Measurements from ENCODE around the gene TRIM26. TPM values are rescaled to one million over a fixed set of nuclear protein-coding genes. Genes with fewer than 3 reads are reported as not detected.

TRIM26 gene
- total and polyA plus RNA-seq, 2 of the 8 experiments (the other 6 are each of a cell fraction or from before 2014, with no cell fraction given) = 21.5 to 32.3 TPM

DNA sequence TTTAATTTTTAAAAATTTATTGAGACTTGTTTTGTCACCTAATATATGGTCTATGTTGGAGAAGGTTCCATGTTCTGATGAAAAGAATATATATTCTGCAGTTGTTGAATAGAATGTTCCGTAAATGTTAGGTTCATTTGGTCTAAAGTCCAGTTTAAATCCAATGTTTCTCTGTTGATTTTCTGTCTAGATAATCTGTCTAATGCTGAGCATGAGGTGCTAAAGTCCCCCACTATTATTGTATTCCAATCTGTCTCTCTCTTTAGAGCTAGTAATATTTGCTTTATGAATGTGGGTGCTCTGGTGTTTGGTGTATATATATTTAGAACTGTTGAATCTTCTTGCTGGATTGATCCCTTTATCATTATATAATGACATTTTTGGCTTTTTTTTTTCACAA, 34.4 kb downstream of the TRIM26 start:
- Histone ChIP-seq H2BK15ac (ENCODE audit: low read length) (no peak overlapping the region), H3K4ac (replicated peaks; ENCODE audit: insufficient read length, low read depth, low read length) (no peak overlapping the region), H3K79me1 (ENCODE audit: low read depth, low read length) (no peaks in the 10 kb centered on the region), H3K9me3 (ENCODE audit: insufficient read depth in 2 of 2, low read depth in 1 of 2, low read length in 1 of 2) (0 out of 4 replicates have a peak, but pooled peaks cover 0 to 3% of the 10 kb centered on the region in 2 experiments), H3K4me2 (ENCODE audit: insufficient read depth in 1 of 2, low read depth in 2 of 2, low read length in 2 of 2) (no peak overlapping the region), H3K23ac (ENCODE audit: insufficient read length) (no peak overlapping the region), H3K18ac (ENCODE audit: extremely low read depth, low read length) (no peak overlapping the region), H3K36me3 (ENCODE audit: control insufficient read depth in 2 of 4, insufficient read depth in 4 of 4, low read length in 3 of 4) (no peaks in the 10 kb centered on the region), H2BK20ac (ENCODE audit: low read length) (no peak overlapping the region), H2BK120ac (replicated peaks; ENCODE audit: low read depth, low read length) (no peak overlapping the region), H3K23me2 (ENCODE audit: low read depth, low read length) (no peaks in the 10 kb centered on the region), H3K4me3 (ENCODE audit: extremely low read depth in 1 of 4, insufficient read depth in 2 of 4, low read depth in 3 of 4, low read length in 4 of 4) (no peak overlapping the region), H3K56ac (replicated peaks; ENCODE audit: insufficient read length, low read depth, low read length) (no peak overlapping the region), H4K5ac (ENCODE audit: insufficient read length, low read depth, low read length) (no peak overlapping the region), H3K27me3 (replicated peaks in 1 of 4; ENCODE audit: control insufficient read depth in 3 of 4, extremely low read depth in 1 of 4, insufficient read depth in 3 of 4, low read length in 3 of 4) (no peaks in the 10 kb centered on the region; a peak in 1 of 7 replicates), H3K9ac (replicated peaks in 1 of 4; ENCODE audit: extremely low read depth in 1 of 4, low read depth in 3 of 4, low read length in 3 of 4) (no peak overlapping the region), H2BK5ac (ENCODE audit: low read depth, low read length) (no peak overlapping the region), H2AK5ac (ENCODE audit: low read depth, low read length) (no peak overlapping the region), H3K27ac (ENCODE audit: low read depth, low read length) (no peak overlapping the region), H3K79me2 (ENCODE audit: control insufficient read depth in 1 of 2, insufficient read depth in 2 of 2, low read length in 2 of 2) (no peaks in the 10 kb centered on the region), H4K8ac (ENCODE audit: extremely low read depth, insufficient read depth, low read length) (no peak overlapping the region), H3K4me1 (replicated peaks in 1 of 4; ENCODE audit: control insufficient read depth in 3 of 4, insufficient read depth in 4 of 4, low read length in 3 of 4) (no peaks in the 10 kb centered on the region), H2AFZ (ENCODE audit: low read length) (no peak overlapping the region), H4K91ac (replicated peaks; ENCODE audit: insufficient read length, low read length) (no peak overlapping the region), H4K20me1 (replicated peaks in 1 of 2; ENCODE audit: control insufficient read depth in 1 of 2, insufficient read depth in 2 of 2, low read length in 2 of 2) (no peaks in the 10 kb centered on the region), H2BK12ac (ENCODE audit: low read depth, low read length) (no peak overlapping the region), H3K14ac (ENCODE audit: insufficient read length) (no peak overlapping the region)
- FAIRE-seq (no peak), DNase-seq (ENCODE audit: low read depth in 1 of 2, low spot score in 2 of 2) (no peak)
- ChIA-PET POLR2A (ENCODE audit: partially characterized antibody) (no interaction called here), CTCF (ENCODE audit: partially characterized antibody) (no interaction called here)
- WGBS, 2 experiments (ENCODE audit: extremely low coverage in 1 of 2, insufficient coverage in 1 of 2, insufficient read length in 1 of 2, insufficient replicate concordance in 2 of 2, low coverage in 1 of 2, low lambda C conversion rate in 2 of 2, missing lambda C conversion rate in 1 of 2) = 100% methylated on average over 1 of the region's 1 CpG; no CpG with 5 or more reads in 1 of the 2 experiments
- TF ChIP-seq POU5F1 (IDR thresholded peaks at IDR 0.05; ENCODE audit: low read depth, low read length) (no peak), GTF2F1 (IDR thresholded peaks at IDR 0.05; ENCODE audit: borderline replicate concordance, low read depth, low read length) (no peak), RXRA (IDR thresholded peaks at IDR 0.05; ENCODE audit: insufficient read depth, low read depth, low read length) (no peak), RBBP5 (IDR thresholded peaks at IDR 0.05; ENCODE audit: borderline replicate concordance, low read depth, low read length) (no peak), CBX8 (IDR thresholded peaks at IDR 0.05; ENCODE audit: borderline replicate concordance, low read depth, low read length) (no peak)
